T-cell (primary cell): ENCODE results near the gene DAB2IP. TPM values are rescaled to one million over a fixed set of nuclear protein-coding genes. Genes with fewer than 3 reads are reported as not detected.

ENCODE experiments used
- ATAC-seq, 4 experiments: fragments of 200-7000 bp in 3 of 4; fragments of 150-1000 bp in 1 of 4; cut with Tn5 transposase; replicated peaks in 1 of 4; 1 replicate in 3 of 4; 2 replicates in 1 of 4; pipeline ENCODE4 v1.10.0; 2021; ENCODE audit warnings: moderate library complexity in 3 of 4, mild to moderate bottlenecking in 2 of 4, moderate number of reproducible peaks in 1 of 4
- CTCF ChIA-PET, 2 donors: fragments of 300-600 bp; sonication (Branson Sonifier 250); formaldehyde crosslinking; loops; one replicate each; lab custom pipeline; 2022; ENCODE audit warnings: antibody characterized with exemption in 2 of 2; lab: Charles Lee
- POLR2A ChIA-PET, 2 donors: fragments of 300-600 bp; sonication (Branson Sonifier 250); formaldehyde crosslinking; loops; one replicate each; lab custom pipeline; 2022; ENCODE audit warnings: antibody characterized with exemption in 2 of 2; lab: Charles Lee
- DNase-seq, 35 experiments: peaks; one replicate each; pipeline versions ENCODE4 v3.0.0 to v3.0.0-alpha.2; 2013 to 2023
- H3K27ac ChIP-seq: one replicate; pipeline ENCODE4 v1.5.1; 2013; ENCODE audit warnings: low read length
- H3K27me3 ChIP-seq, 2 experiments: replicated peaks in 1 of 2; 1 replicate in 1 of 2; 2 replicates in 1 of 2; pipeline versions ENCODE4 v1.6.1 to v1.7.0; 2013; ENCODE audit warnings: low read length in 1 of 2, mixed read lengths in 1 of 2; ENCODE audit not compliant: control insufficient read depth in 2 of 2, insufficient read depth in 2 of 2; ENCODE audit errors: extremely low read depth in 1 of 2
- H3K36me3 ChIP-seq, 2 donors: 1 replicate in 1 of 2; 2 replicates in 1 of 2; pipeline versions ENCODE4 v1.6.1 to v1.7.0; 2013; ENCODE audit warnings: low read length in 1 of 2; ENCODE audit not compliant: control insufficient read depth in 2 of 2, insufficient read depth in 1 of 2; ENCODE audit errors: extremely low read depth in 1 of 2
- H3K4me1 ChIP-seq, 2 experiments: 1 replicate in 1 of 2; 2 replicates in 1 of 2; pipeline versions ENCODE4 v1.6.1 to v1.7.0; 2013; ENCODE audit warnings: low read length in 2 of 2, mixed read lengths in 1 of 2; ENCODE audit not compliant: insufficient read depth in 2 of 2, control insufficient read depth in 1 of 2; ENCODE audit errors: extremely low read depth in 1 of 2
- H3K4me3 ChIP-seq, 2 donors: 1 replicate in 1 of 2; 2 replicates in 1 of 2; pipeline versions ENCODE4 v1.5.1 to v1.7.0; 2013; ENCODE audit warnings: mild to moderate bottlenecking in 2 of 2, low read length in 1 of 2, moderate library complexity in 1 of 2; ENCODE audit not compliant: control insufficient read depth in 1 of 2; ENCODE audit errors: extremely low read depth in 1 of 2
- H3K9me3 ChIP-seq: 2 replicates; pipeline ENCODE4 v1.7.0; 2013
- H3K27ac Mint-ChIP-seq, 2 donors: one replicate each; pipeline ENCODE4 v1.8.0; 2020 to 2021; ENCODE audit warnings: mild to moderate bottlenecking in 2 of 2, mixed read lengths in 2 of 2
- H3K27me3 Mint-ChIP-seq, 2 donors: one replicate each; pipeline ENCODE4 v1.8.0; 2021 to 2022; ENCODE audit warnings: mixed read lengths in 2 of 2
- H3K36me3 Mint-ChIP-seq: one replicate; pipeline ENCODE4 v1.8.0; 2021; ENCODE audit warnings: mixed read lengths
- H3K4me1 Mint-ChIP-seq, 3 donors: one replicate each; pipeline ENCODE4 v1.8.0; 2020 to 2022; ENCODE audit warnings: mixed read lengths in 3 of 3, mild to moderate bottlenecking in 1 of 3
- H3K4me3 Mint-ChIP-seq, 3 donors: one replicate each; pipeline ENCODE4 v1.8.0; 2020 to 2022; ENCODE audit warnings: mild to moderate bottlenecking in 3 of 3, mixed read lengths in 3 of 3, moderate library complexity in 3 of 3
- H3K9me3 Mint-ChIP-seq, 3 donors: one replicate each; pipeline ENCODE4 v1.8.0; 2020 to 2022; ENCODE audit warnings: mixed read lengths in 3 of 3
- WGBS: methylation state at CpG from one replicate; pipeline ENCODE4 v1.1.5; 2013; ENCODE audit warnings: missing lambda C conversion rate; ENCODE audit not compliant: insufficient coverage; 5-methylcytosine and 5-hydroxymethylcytosine counted together
- total RNA-seq, 35 experiments: library from RNA in 6 of 35; stranded (reverse) in 6 of 35; fragments of 120-200 nt in 1 of 35; gene quantifications; one replicate each; pipeline versions ENCODE4 v1.2.1 to v1.2.4 and lab custom pipeline; 2013 to 2026

DAB2IP gene
- total RNA-seq, 5 donors from 2014 or later (not counting 1 experiment from before 2014, with no cell fraction given): 0.22 to 0.53 (median 0.34) TPM; not detected in 1

- H3K27me3 ChIP-seq: peaks cover 0 to 8% of the 10 kb centered on the region in 2 experiments
- no peak overlapping the region for H3K4me3 Mint-ChIP-seq
- no peaks in the 10 kb centered on the region for H3K36me3 Mint-ChIP-seq
- H3K4me1 ChIP-seq: no peaks in the 10 kb centered on the region
- H3K27me3 Mint-ChIP-seq: peaks cover 0 to 2% of the 10 kb centered on the region in 2 donors
- ATAC-seq (no peak), DNase-seq (no peak)
- POLR2A ChIA-PET: no interaction called here
- no peaks in the 10 kb centered on the region for H3K4me1 Mint-ChIP-seq
- no peaks in the 10 kb centered on the region for H3K36me3 ChIP-seq
- H3K4me3 ChIP-seq: no peak overlapping the region
- no peaks in the 10 kb centered on the region for H3K9me3 Mint-ChIP-seq
- H3K9me3 ChIP-seq: no peaks in the 10 kb centered on the region
- 90% methylated on average over 5 of the region's 7 CpGs for WGBS
- CTCF ChIA-PET: no interaction called here
- no peak overlapping the region for H3K27ac Mint-ChIP-seq
- H3K27ac ChIP-seq: no peak overlapping the region
Measured at GRCh38 chr9:121755581-121755980, 104.1 kb downstream of the DAB2IP start.

DNA sequence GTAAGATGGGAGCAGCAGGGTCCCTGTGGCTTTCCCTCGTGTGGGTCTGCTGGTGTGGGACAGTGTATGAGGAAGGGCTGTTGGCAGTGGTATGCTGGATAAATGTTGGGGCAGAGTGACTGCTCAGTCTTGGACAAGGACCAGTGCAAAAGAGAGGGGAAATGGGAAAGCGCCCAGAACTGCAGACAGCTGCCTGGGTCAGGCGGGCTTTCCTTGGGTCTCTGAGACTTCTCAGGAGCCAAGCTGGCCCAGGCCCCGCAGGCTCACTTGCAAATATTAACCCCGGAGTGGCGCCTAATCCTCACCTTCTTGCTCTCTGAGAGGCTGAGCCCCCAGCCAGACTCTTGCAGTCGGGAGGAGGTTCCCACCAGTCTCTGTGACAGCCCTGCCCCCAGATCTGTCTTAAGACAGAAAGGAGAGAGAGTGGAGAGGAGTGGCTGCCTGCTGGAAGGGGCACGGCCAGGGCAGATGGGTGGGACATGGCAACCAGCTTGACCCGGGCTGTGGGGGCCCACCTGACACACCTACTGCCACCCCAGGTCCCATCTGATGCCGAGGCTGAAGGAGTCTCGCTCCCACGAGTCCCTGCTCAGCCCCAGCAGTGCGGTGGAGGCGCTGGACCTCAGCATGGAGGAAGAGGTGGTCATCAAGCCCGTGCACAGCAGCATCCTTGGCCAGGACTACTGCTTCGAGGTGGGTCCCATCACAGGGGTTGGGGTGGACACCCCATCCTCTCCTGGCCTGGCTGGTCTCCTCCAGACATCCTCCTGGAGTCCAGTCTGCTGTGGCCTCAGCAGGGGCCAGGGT, 105.2 kb downstream of the DAB2IP start:
- no peak overlapping the region for H3K27ac ChIP-seq
- no peak overlapping the region for H3K4me3 ChIP-seq
- Mint-ChIP-seq H3K4me3 (no peak overlapping the region), H3K4me1 (no peaks in the 10 kb centered on the region), H3K36me3 (no peaks in the 10 kb centered on the region), H3K27me3 (no peaks in the 10 kb centered on the region), H3K27ac (no peak overlapping the region), H3K9me3 (no peaks in the 10 kb centered on the region)
- peaks cover 0 to 8% of the 10 kb centered on the region in 2 experiments for H3K27me3 ChIP-seq
- CTCF ChIA-PET: no interaction called here
- POLR2A ChIA-PET: no interaction called here
- no peaks in the 10 kb centered on the region for H3K4me1 ChIP-seq
- no peaks in the 10 kb centered on the region for H3K9me3 ChIP-seq
- ATAC-seq: no peak
- no peaks in the 10 kb centered on the region for H3K36me3 ChIP-seq
- DNase-seq: no peak
- 74% methylated on average over 13 of the region's 16 CpGs for WGBS

DNA sequence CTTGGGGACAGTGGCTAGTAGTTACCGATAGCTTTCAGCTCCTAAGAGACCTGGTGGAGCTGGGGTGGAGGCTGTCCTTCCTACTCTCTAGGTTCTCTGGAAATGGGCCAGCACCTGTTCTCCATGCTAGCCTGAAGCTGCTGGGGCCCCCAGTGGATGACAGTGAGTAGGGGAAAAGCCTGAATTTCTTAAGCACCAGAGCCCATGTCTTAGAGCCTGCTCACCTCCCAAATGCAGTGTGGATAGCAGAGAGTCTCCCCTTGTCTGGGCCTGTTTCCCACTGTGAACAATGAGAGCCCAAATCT, 105.8 kb downstream of the DAB2IP start:
- CTCF ChIA-PET: no interaction called here
- H3K27me3 Mint-ChIP-seq: no peaks in the 10 kb centered on the region
- H3K27ac Mint-ChIP-seq: no peak overlapping the region
- no peak overlapping the region for H3K27ac ChIP-seq
- POLR2A ChIA-PET: no interaction called here
- H3K4me3 Mint-ChIP-seq: no peak overlapping the region
- no peaks in the 10 kb centered on the region for H3K4me1 Mint-ChIP-seq
- no peaks in the 10 kb centered on the region for H3K4me1 ChIP-seq
- ATAC-seq (no peak), DNase-seq (no peak)
- H3K9me3 Mint-ChIP-seq: no peaks in the 10 kb centered on the region
- H3K9me3 ChIP-seq: no peaks in the 10 kb centered on the region
- no peaks in the 10 kb centered on the region for H3K36me3 ChIP-seq
- H3K36me3 Mint-ChIP-seq: no peaks in the 10 kb centered on the region
- WGBS: no CpG with 5 or more reads among the region's 1 CpG
- H3K4me3 ChIP-seq: no peak overlapping the region
- H3K27me3 ChIP-seq: peaks cover 0 to 5% of the 10 kb centered on the region in 2 experiments

DNA sequence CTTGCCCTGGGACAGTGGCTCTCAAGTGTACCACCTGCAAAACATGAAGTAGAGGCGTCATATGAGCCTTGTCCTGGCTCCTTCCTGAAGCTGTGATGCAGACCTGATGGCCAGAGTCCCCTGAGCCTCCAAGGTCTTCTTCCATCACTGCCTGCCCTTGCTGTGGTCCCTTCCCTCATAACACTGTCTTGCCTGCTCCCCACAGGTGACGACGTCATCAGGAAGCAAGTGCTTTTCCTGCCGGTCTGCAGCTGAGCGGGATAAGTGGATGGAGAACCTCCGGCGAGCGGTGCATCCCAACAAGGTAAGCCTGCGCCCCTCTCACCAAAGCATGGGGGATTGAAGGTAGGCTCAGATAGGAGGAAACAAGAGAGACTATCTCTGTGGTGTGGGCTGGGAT, 107.3 kb downstream of the DAB2IP start:
- Histone ChIP-seq H3K27ac (no peak overlapping the region), H3K4me3 (no peak overlapping the region), H3K36me3 (no peaks in the 10 kb centered on the region), H3K4me1 (no peaks in the 10 kb centered on the region), H3K27me3 (peaks cover 0 to 5% of the 10 kb centered on the region in 2 experiments), H3K9me3 (no peaks in the 10 kb centered on the region)
- H3K27me3 Mint-ChIP-seq: no peaks in the 10 kb centered on the region
- no peak for DNase-seq
- ATAC-seq: no peak
- H3K9me3 Mint-ChIP-seq: no peaks in the 10 kb centered on the region
- H3K27ac Mint-ChIP-seq: no peak overlapping the region
- no peaks in the 10 kb centered on the region for H3K36me3 Mint-ChIP-seq
- POLR2A ChIA-PET: no interaction called here
- WGBS: 92% methylated on average over 9 of the region's 9 CpGs
- CTCF ChIA-PET: no interaction called here
- H3K4me1 Mint-ChIP-seq: no peaks in the 10 kb centered on the region
- no peak overlapping the region for H3K4me3 Mint-ChIP-seq

DNA sequence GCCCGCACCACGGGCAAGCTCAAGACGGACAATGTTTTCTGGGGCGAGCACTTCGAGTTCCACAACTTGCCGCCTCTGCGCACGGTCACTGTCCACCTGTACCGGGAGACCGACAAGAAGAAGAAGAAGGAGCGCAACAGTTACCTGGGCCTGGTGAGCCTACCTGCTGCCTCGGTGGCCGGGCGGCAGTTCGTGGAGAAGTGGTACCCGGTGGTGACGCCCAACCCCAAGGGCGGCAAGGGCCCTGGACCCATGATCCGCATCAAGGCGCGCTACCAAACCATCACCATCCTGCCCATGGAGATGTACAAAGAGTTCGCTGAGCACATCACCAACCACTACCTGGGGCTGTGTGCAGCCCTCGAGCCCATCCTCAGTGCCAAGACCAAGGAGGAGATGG, 108.6 kb downstream of the DAB2IP start:
- 93% methylated on average over 19 of the region's 23 CpGs for WGBS
- Histone ChIP-seq H3K27ac (no peak overlapping the region), H3K4me1 (no peaks in the 10 kb centered on the region), H3K4me3 (no peak overlapping the region), H3K9me3 (no peaks in the 10 kb centered on the region), H3K36me3 (no peaks in the 10 kb centered on the region), H3K27me3 (peaks cover 0 to 5% of the 10 kb centered on the region in 2 experiments)
- H3K4me1 Mint-ChIP-seq: no peaks in the 10 kb centered on the region
- no peaks in the 10 kb centered on the region for H3K27me3 Mint-ChIP-seq
- H3K36me3 Mint-ChIP-seq: no peaks in the 10 kb centered on the region
- ChIA-PET CTCF (no interaction called here), POLR2A (no interaction called here)
- H3K9me3 Mint-ChIP-seq: no peaks in the 10 kb centered on the region
- H3K4me3 Mint-ChIP-seq: no peak overlapping the region
- H3K27ac Mint-ChIP-seq: no peak overlapping the region
- DNase-seq (no peak), ATAC-seq (no peak)

- Mint-ChIP-seq H3K27me3 (no peaks in the 10 kb centered on the region), H3K36me3 (no peaks in the 10 kb centered on the region), H3K4me1 (no peaks in the 10 kb centered on the region), H3K9me3 (no peaks in the 10 kb centered on the region), H3K4me3 (no peak overlapping the region), H3K27ac (no peak overlapping the region)
- ChIA-PET CTCF (no interaction called here), POLR2A (no interaction called here)
- Histone ChIP-seq H3K27me3 (peaks cover 0 to 5% of the 10 kb centered on the region in 2 experiments), H3K36me3 (no peaks in the 10 kb centered on the region), H3K9me3 (no peaks in the 10 kb centered on the region), H3K4me3 (no peak overlapping the region), H3K27ac (no peak overlapping the region), H3K4me1 (no peaks in the 10 kb centered on the region)
- ATAC-seq (no peak), DNase-seq (no peak)
- 86% methylated on average over 10 of the region's 10 CpGs for WGBS
Measured at GRCh38 chr9:121760571-121760970, 109.1 kb downstream of the DAB2IP start.
